SK-N-MC (cell line): ENCODE results near the gene TAX1BP1.

Source experiments
- DNase-seq: peaks from one replicate; pipeline ENCODE4 v3.0.0-alpha.2; 2011; ENCODE audit warnings: low read depth, low spot score
- H3K27ac ChIP-seq: fragments of 200-600 bp; sonication (generic); 2 replicates; pipeline ENCODE4 v1.5.1; 2016; ENCODE audit warnings: mixed run types
- H3K36me3 ChIP-seq: fragments of 200-600 bp; sonication (generic); 2 replicates; pipeline ENCODE4 v1.6.1; 2017; ENCODE audit warnings: antibody characterized with exemption, low read length, mixed read lengths; ENCODE audit not compliant: insufficient read depth
- H3K4me3 ChIP-seq: fragments of 200-600 bp; sonication (generic); 2 replicates; pipeline ENCODE4 v1.5.1; 2016
- H3K9ac ChIP-seq: fragments of 200-600 bp; sonication (generic); 2 replicates; pipeline ENCODE4 v1.8.0; 2017; ENCODE audit warnings: mixed run types, mixed read lengths; ENCODE audit not compliant: insufficient read length
- H3K9me3 ChIP-seq: fragments of 200-600 bp; sonication (generic); 2 replicates; pipeline ENCODE4 v1.6.1; 2017; ENCODE audit warnings: low read depth, mild to moderate bottlenecking, antibody characterized with exemption, low read length, moderate library complexity, mixed read lengths
- EZH2 ChIP-seq: fragments of 200-600 bp; sonication (generic); IDR thresholded peaks from one replicate; pipeline ENCODE4 v1.6.1; 2017; ENCODE audit warnings: antibody characterized with exemption
- FOXP2 ChIP-seq: optimal IDR thresholded peaks from 2 replicates; pipeline ENCODE3; 2011; ENCODE audit warnings: mild to moderate bottlenecking, moderate library complexity; ENCODE audit not compliant: insufficient read depth; ENCODE audit errors: extremely low read length, control extremely low read depth
- POLR2AphosphoS5 ChIP-seq: IDR thresholded peaks from 2 replicates; pipeline ENCODE4 v1.6.1; 2012; ENCODE audit warnings: mild to moderate bottlenecking, low read depth, low read length, borderline replicate concordance

Gene TAX1BP1

GRCh38 chr7:27871866-27872265, 131.9 kb downstream of the TAX1BP1 start:
- no peaks in the 10 kb centered on the region for H3K36me3 ChIP-seq
- no peak for DNase-seq
- no peaks in the 10 kb centered on the region for H3K9me3 ChIP-seq
- no peak overlapping the region for H3K27ac ChIP-seq
- no peak overlapping the region for H3K9ac ChIP-seq
- H3K4me3 ChIP-seq: no peak overlapping the region
- TF ChIP-seq POLR2AphosphoS5 (no peak), FOXP2 (no peak), EZH2 (no peak)

- Histone ChIP-seq H3K4me3 (no peak overlapping the region), H3K36me3 (no peaks in the 10 kb centered on the region), H3K9me3 (no peaks in the 10 kb centered on the region), H3K9ac (no peak overlapping the region), H3K27ac (no peak overlapping the region)
- TF ChIP-seq POLR2AphosphoS5 (no peak), FOXP2 (no peak), EZH2 (no peak)
- no peak for DNase-seq
These were observed 132.7 kb downstream of the TAX1BP1 start for GRCh38 chr7:27872356-27873275.

- DNase-seq: no peak
- no peak overlapping the region for H3K4me3 ChIP-seq
- no peaks in the 10 kb centered on the region for H3K36me3 ChIP-seq
- H3K9me3 ChIP-seq: no peaks in the 10 kb centered on the region
- H3K27ac ChIP-seq: no peak overlapping the region
- no peak overlapping the region for H3K9ac ChIP-seq
- TF ChIP-seq POLR2AphosphoS5 (no peak), FOXP2 (no peak), EZH2 (no peak)
These were observed 134.3 kb downstream of the TAX1BP1 start for GRCh38 chr7:27873981-27874957.

GRCh38 chr7:27875061-27875460, 135.1 kb downstream of the TAX1BP1 start:
- H3K4me3 ChIP-seq: no peak overlapping the region
- no peak for TF ChIP-seq FOXP2
- TF ChIP-seq POLR2AphosphoS5: no peak
- TF ChIP-seq EZH2: no peak
- DNase-seq: no peak
- no peaks in the 10 kb centered on the region for H3K36me3 ChIP-seq
- H3K9ac ChIP-seq: no peak overlapping the region
- H3K9me3 ChIP-seq: no peaks in the 10 kb centered on the region
- H3K27ac ChIP-seq: no peak overlapping the region

GRCh38 chr7:27875832-27876231, 135.9 kb downstream of the TAX1BP1 start:
- no peaks in the 10 kb centered on the region for H3K36me3 ChIP-seq
- no peak for TF ChIP-seq POLR2AphosphoS5
- no peak for TF ChIP-seq EZH2
- TF ChIP-seq FOXP2: no peak
- no peak overlapping the region for H3K27ac ChIP-seq
- no peaks in the 10 kb centered on the region for H3K9me3 ChIP-seq
- H3K9ac ChIP-seq: no peak overlapping the region
- no peak overlapping the region for H3K4me3 ChIP-seq
- DNase-seq: no peak

GRCh38 chr7:27876756-27877155, 136.8 kb downstream of the TAX1BP1 start:
- Histone ChIP-seq H3K9me3 (no peaks in the 10 kb centered on the region), H3K27ac (no peak overlapping the region), H3K4me3 (no peak overlapping the region), H3K36me3 (no peaks in the 10 kb centered on the region), H3K9ac (no peak overlapping the region)
- no peak for DNase-seq
- TF ChIP-seq POLR2AphosphoS5 (no peak), EZH2 (no peak), FOXP2 (no peak)
